ENCODE data around the gene ECT2L. TPM values are rescaled to one million over a fixed set of nuclear protein-coding genes. Genes with fewer than 3 reads are reported as not detected.

The ECT2L gene
- total RNA-seq, 1 experiment from 2014 or later = not detected

DNA sequence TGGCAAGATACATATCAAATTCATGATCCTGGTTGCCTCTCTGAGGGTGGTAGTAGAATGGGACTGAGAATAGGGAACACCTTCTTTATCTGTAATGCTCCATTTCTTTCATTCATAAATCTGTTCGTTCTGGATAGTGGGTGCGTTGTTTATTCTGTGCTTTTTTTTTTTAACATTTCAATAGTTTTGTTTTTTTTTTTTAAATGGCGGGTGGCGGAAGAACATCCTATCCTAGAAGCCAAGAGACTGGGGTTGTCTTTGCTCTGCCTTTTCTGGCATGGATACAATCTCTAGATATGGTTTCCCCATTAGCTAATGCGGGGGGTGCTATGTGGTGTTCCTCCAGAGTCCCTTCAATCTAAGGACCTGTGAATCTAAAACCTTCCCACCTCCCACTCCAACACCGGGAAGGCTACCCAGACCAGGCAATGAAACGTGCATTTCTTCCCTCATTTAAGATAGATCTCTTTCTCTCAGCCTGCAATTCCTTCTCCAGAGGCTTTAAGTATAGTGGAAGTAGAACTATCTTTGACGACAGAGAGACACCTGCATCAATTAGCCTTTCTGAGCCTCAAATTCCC is 23.2 kb upstream of the ECT2L start:
- Histone ChIP-seq H3K9me2 (ENCODE audit: insufficient read depth) (no peaks in the 10 kb centered on the region), H3K27me3 (ENCODE audit: insufficient read depth, low read length) (no peaks in the 10 kb centered on the region), H3K4me3 (replicated peaks in 1 of 2; ENCODE audit: low read depth in 1 of 2, low read length in 2 of 2) (peak overlapping the region; percentile 78 to 93), H3K79me2 (ENCODE audit: insufficient read depth, low read length) (no peaks in the 10 kb centered on the region), H3K27ac (ENCODE audit: low read depth, low read length) (peak overlapping the region; percentile 82; the same call in 1 of the 2 replicates), H3K36me3 (ENCODE audit: control insufficient read depth in 1 of 2, insufficient read depth in 2 of 2, low read length in 2 of 2) (no peaks in the 10 kb centered on the region), H3K9ac (ENCODE audit: low read length) (peak overlapping the region; percentile 52), H2AFZ (ENCODE audit: low read depth, low read length, poor library complexity, severe bottlenecking) (peak overlapping the region; percentile 18), H4K20me1 (ENCODE audit: insufficient read depth) (peaks cover 2% of the 10 kb centered on the region; the same call in 1 of the 2 replicates), H3K4me2 (ENCODE audit: low read length) (peak overlapping the region; percentile 73), H3K9me3 (ENCODE audit: control insufficient read depth in 1 of 2, insufficient read depth in 1 of 2, low read depth in 1 of 2, low read length in 2 of 2) (no peaks in the 10 kb centered on the region), H3K4me1 (ENCODE audit: control insufficient read depth in 1 of 2, insufficient read depth in 2 of 2, low read length in 2 of 2) (peaks cover 2 to 14% of the 10 kb centered on the region in 2 experiments; a peak in 3 of 4 replicates)
- ChIA-PET CTCF (interaction anchor here (1.0 to 1.2 kb wide), 2 partner anchors 184 to 592 kb away, joined by 3 to 5 read pairs; no protein-coding TSS in a partner anchor), POLR2A (interaction anchor here (0.6 kb wide), 1 partner anchor 888 kb away, joined by 3 read pairs; no protein-coding TSS in a partner anchor), RAD21 (ENCODE audit: low non-redundant PET in 1 of 2, low total read pairs in 2 of 2, uncharacterized antibody in 2 of 2, unreplicated experiment in 2 of 2) (no interaction called here)
- intact Hi-C loops (cut with micrococcal nuclease) = no loop called here
- TF ChIP-seq SIN3A (IDR thresholded peaks at IDR 0.05; ENCODE audit: low read depth) (0 out of 2 replicates have a peak, but pooled peaks have one; percentile 57), ELF1 (IDR thresholded peaks at IDR 0.05; ENCODE audit: borderline replicate concordance, low read depth) (no peak), FOSL1 (IDR thresholded peaks at IDR 0.05; ENCODE audit: low read depth) (no peak)
- ATAC-seq = peak; percentile 4
- TSS peak; percentile 82 for BruUV-seq (replicated peaks)
- no peak for DNase-seq (ENCODE audit: low read depth, low spot score)

DNA sequence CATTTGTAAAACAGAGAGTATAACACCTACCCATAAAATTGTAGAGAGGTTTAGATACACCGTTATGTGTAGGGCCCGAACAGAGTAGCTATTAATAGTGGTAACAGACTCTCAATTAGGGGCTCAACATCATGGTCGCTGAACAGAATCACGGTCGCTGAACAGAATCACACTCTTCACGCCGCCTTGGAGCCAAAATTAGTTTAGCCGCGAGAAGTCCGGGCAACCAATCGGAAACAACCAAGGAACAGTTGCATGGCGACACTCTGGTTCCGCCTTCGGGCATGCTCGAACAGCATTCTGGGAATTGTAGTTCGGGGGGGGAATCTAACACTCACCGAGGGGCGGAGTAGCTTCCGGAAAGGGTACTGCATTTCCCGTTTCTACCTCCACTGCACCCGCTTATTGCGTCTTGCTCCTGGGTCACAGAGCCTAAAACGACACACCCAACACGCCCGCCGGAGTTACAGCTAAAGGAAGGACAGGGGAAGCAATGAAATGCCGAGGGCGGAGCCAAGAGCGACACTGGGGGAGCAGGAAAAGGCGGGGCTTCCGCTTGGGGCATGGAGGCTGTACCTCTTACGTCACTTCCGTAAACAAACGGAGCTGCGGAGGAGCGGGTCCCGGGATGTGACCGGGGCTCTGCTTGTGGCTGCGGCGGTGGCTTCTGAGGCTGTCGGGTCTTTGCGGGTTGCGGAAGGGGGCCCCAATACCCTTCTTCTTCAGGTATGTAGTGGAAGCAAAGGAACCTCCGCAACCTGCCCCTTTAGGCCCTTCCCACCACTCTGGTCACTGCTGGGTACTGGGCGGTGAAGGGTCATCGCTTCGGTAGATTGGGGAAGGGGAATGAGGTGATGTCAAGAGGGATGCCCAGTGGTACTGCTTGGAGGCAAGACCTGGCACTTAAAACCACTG is 22.5 kb upstream of the ECT2L start, which contains the start of gene CCDC28A:
Gene CCDC28A, plus strand, starts transcription at position 593 of the 915 bp plus-strand sequence. CDS start 2,352 bp downstream, outside the sequence.
- ChIA-PET POLR2A (interaction anchor here (0.6 to 0.7 kb wide), 4 partner anchors 9 to 888 kb away, joined by 3 to 4 read pairs (median 3); no protein-coding TSS in a partner anchor), RAD21 (ENCODE audit: low non-redundant PET in 1 of 2, low total read pairs in 2 of 2, uncharacterized antibody in 2 of 2, unreplicated experiment in 2 of 2) (no interaction called here), CTCF (interaction anchor here (0.8 to 1.2 kb wide), 3 partner anchors 9 to 591 kb away, joined by 3 to 5 read pairs (median 4); no protein-coding TSS in a partner anchor)
- H3K9me3 ChIP-seq (ENCODE audit: control insufficient read depth in 1 of 2, insufficient read depth in 1 of 2, low read depth in 1 of 2, low read length in 2 of 2) = no peaks in the 10 kb centered on the region
- peaks cover 3% of the 10 kb centered on the region; the same call in 1 of the 2 replicates for H4K20me1 ChIP-seq (ENCODE audit: insufficient read depth)
- intact Hi-C loops (cut with micrococcal nuclease) = no loop called here
- H3K79me2 ChIP-seq (ENCODE audit: insufficient read depth, low read length) = no peaks in the 10 kb centered on the region
- no peaks in the 10 kb centered on the region for H3K27me3 ChIP-seq (ENCODE audit: insufficient read depth, low read length)
- ATAC-seq (peak; percentile 92), DNase-seq (ENCODE audit: low read depth, low spot score) (peak; percentile 93)
- peaks cover 2 to 14% of the 10 kb centered on the region in 2 experiments; a peak in 3 of 4 replicates for H3K4me1 ChIP-seq (ENCODE audit: control insufficient read depth in 1 of 2, insufficient read depth in 2 of 2, low read length in 2 of 2)
- H3K4me3 ChIP-seq (replicated peaks in 1 of 2; ENCODE audit: low read depth in 1 of 2, low read length in 2 of 2) = peak within 1 kb of the TSS; percentile 78 to 93
- H3K4me2 ChIP-seq (ENCODE audit: low read length) = peak within 1 kb of the TSS; percentile 73
- H3K27ac ChIP-seq (ENCODE audit: low read depth, low read length) = peak within 1 kb of the TSS; percentile 82
- no peaks in the 10 kb centered on the region for H3K36me3 ChIP-seq (ENCODE audit: control insufficient read depth in 1 of 2, insufficient read depth in 2 of 2, low read length in 2 of 2)
- no peaks in the 10 kb centered on the region for H3K9me2 ChIP-seq (ENCODE audit: insufficient read depth)
- H2AFZ ChIP-seq (ENCODE audit: low read depth, low read length, poor library complexity, severe bottlenecking) = peak within 1 kb of the TSS; percentile 60
- H3K9ac ChIP-seq (ENCODE audit: low read length) = peak within 1 kb of the TSS; percentile 52
- no TSS peak for BruUV-seq (replicated peaks)
- TF ChIP-seq, protein P1, sequence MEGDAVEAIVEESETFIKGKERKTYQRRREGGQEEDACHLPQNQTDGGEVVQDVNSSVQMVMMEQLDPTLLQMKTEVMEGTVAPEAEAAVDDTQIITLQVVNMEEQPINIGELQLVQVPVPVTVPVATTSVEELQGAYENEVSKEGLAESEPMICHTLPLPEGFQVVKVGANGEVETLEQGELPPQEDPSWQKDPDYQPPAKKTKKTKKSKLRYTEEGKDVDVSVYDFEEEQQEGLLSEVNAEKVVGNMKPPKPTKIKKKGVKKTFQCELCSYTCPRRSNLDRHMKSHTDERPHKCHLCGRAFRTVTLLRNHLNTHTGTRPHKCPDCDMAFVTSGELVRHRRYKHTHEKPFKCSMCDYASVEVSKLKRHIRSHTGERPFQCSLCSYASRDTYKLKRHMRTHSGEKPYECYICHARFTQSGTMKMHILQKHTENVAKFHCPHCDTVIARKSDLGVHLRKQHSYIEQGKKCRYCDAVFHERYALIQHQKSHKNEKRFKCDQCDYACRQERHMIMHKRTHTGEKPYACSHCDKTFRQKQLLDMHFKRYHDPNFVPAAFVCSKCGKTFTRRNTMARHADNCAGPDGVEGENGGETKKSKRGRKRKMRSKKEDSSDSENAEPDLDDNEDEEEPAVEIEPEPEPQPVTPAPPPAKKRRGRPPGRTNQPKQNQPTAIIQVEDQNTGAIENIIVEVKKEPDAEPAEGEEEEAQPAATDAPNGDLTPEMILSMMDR (IDR thresholded peaks at IDR 0.05 in 2 of 3, conservative IDR thresholded peaks at IDR 0.05 in 1 of 3; ENCODE audit: borderline replicate concordance in 1 of 3, insufficient read depth in 1 of 3, low read depth in 2 of 3, low read length in 2 of 3) = no peak
- TF ChIP-seq RAD21 (IDR thresholded peaks at IDR 0.05; ENCODE audit: low read depth) (no peak), EZH2phosphoT487 (IDR thresholded peaks at IDR 0.05; ENCODE audit: borderline replicate concordance) (no peak), POLR2A (IDR thresholded peaks at IDR 0.05; ENCODE audit: borderline replicate concordance, extremely low read depth, insufficient read depth, insufficient read length) (peak; percentile 86), POLR2AphosphoS5 (IDR thresholded peaks at IDR 0.05; ENCODE audit: low read depth, low read length) (peak; percentile 51), SIN3A (IDR thresholded peaks at IDR 0.05; ENCODE audit: low read depth) (peak; percentile 91; the same call in 1 of the 2 replicates), EZH2 (IDR thresholded peaks at IDR 0.05) (no peak), ZFX (IDR thresholded peaks at IDR 0.05) (no peak), MAX (IDR thresholded peaks at IDR 0.05) (peak; percentile 81), EGR1 (IDR thresholded peaks at IDR 0.05; ENCODE audit: low read depth) (no peak), CEBPB (IDR thresholded peaks at IDR 0.05; ENCODE audit: low read depth) (no peak), ZNF274 (IDR thresholded peaks at IDR 0.05; ENCODE audit: low read depth, low read length) (no peak), TCF7L2 (IDR thresholded peaks at IDR 0.05; ENCODE audit: borderline replicate concordance, extremely low read depth, insufficient read depth, insufficient read length) (no peak), CBX3 (IDR thresholded peaks at IDR 0.05; ENCODE audit: low read depth) (no peak), ELF1 (IDR thresholded peaks at IDR 0.05; ENCODE audit: borderline replicate concordance, low read depth) (peak; percentile 90)
